ENCODE data around the gene SLC2A1. TPM values are rescaled to one million over a fixed set of nuclear protein-coding genes. Genes with fewer than 3 reads are reported as not detected.
A peak's percentile ranks its signal among the peaks of the same experiment; 100 is the strongest.

SLC2A1 gene
- total RNA-seq, 1 donor from 2014 or later = 506 TPM

- TF ChIP-seq, protein P1, sequence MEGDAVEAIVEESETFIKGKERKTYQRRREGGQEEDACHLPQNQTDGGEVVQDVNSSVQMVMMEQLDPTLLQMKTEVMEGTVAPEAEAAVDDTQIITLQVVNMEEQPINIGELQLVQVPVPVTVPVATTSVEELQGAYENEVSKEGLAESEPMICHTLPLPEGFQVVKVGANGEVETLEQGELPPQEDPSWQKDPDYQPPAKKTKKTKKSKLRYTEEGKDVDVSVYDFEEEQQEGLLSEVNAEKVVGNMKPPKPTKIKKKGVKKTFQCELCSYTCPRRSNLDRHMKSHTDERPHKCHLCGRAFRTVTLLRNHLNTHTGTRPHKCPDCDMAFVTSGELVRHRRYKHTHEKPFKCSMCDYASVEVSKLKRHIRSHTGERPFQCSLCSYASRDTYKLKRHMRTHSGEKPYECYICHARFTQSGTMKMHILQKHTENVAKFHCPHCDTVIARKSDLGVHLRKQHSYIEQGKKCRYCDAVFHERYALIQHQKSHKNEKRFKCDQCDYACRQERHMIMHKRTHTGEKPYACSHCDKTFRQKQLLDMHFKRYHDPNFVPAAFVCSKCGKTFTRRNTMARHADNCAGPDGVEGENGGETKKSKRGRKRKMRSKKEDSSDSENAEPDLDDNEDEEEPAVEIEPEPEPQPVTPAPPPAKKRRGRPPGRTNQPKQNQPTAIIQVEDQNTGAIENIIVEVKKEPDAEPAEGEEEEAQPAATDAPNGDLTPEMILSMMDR (IDR thresholded peaks at IDR 0.05; ENCODE audit: insufficient read depth, low read depth, low read length) = no peak
- no peak for TF ChIP-seq EZH2 (IDR thresholded peaks at IDR 0.05; ENCODE audit: insufficient read depth, low read length)
- Histone ChIP-seq H2AFZ (ENCODE audit: low read depth, low read length) (no peak overlapping the region), H3K79me2 (ENCODE audit: insufficient read depth, low read length) (peaks cover 16% of the 10 kb centered on the region), H4K20me1 (ENCODE audit: insufficient read depth, low read length) (no peaks in the 10 kb centered on the region), H3K4me3 (ENCODE audit: insufficient read depth, low read depth, low read length) (no peak overlapping the region), H3K27ac (ENCODE audit: low read depth, low read length) (peak overlapping the region; percentile 78), H3K9me3 (ENCODE audit: insufficient read depth, low read depth, low read length) (no peaks in the 10 kb centered on the region), H3K9ac (ENCODE audit: low read length) (peak overlapping the region; percentile 71), H3K4me2 (ENCODE audit: low read length) (peak overlapping the region; percentile 66), H3K36me3 (ENCODE audit: insufficient read depth, low read length) (no peaks in the 10 kb centered on the region), H3K27me3 (ENCODE audit: insufficient read depth, low read length) (no peaks in the 10 kb centered on the region), H3K4me1 (ENCODE audit: insufficient read depth, low read length) (peaks cover 32% of the 10 kb centered on the region)
- Mint-ChIP-seq H3K27ac (ENCODE audit: unreplicated experiment) (peak overlapping the region; percentile 91), H3K4me3 (ENCODE audit: unreplicated experiment) (no peak overlapping the region), H3K9me3 (ENCODE audit: unreplicated experiment) (no peaks in the 10 kb centered on the region), H3K4me1 (ENCODE audit: low read depth, unreplicated experiment) (peaks cover 46% of the 10 kb centered on the region), H3K36me3 (ENCODE audit: low read depth, unreplicated experiment) (peaks cover 2% of the 10 kb centered on the region), H3K27me3 (ENCODE audit: low read depth, unreplicated experiment) (no peaks in the 10 kb centered on the region)
- FAIRE-seq (no peak), DNase-seq (ENCODE audit: low read depth) (no peak)
These were observed 5.6 kb upstream of the SLC2A1 start for GRCh38 chr1:42964044-42964812.

GRCh38 chr1:42963378-42964043 lies 4.8 kb upstream of the SLC2A1 start:
- H3K36me3 Mint-ChIP-seq (ENCODE audit: low read depth, unreplicated experiment) = peaks cover 2% of the 10 kb centered on the region
- no peaks in the 10 kb centered on the region for H3K9me3 ChIP-seq (ENCODE audit: insufficient read depth, low read depth, low read length)
- H4K20me1 ChIP-seq (ENCODE audit: insufficient read depth, low read length) = no peaks in the 10 kb centered on the region
- DNase-seq (ENCODE audit: low read depth) (peak; percentile 95), FAIRE-seq (no peak)
- peaks cover 18% of the 10 kb centered on the region for H3K79me2 ChIP-seq (ENCODE audit: insufficient read depth, low read length)
- peak overlapping the region; percentile 71 for H3K9ac ChIP-seq (ENCODE audit: low read length)
- H3K27ac Mint-ChIP-seq (ENCODE audit: unreplicated experiment) = peak overlapping the region; percentile 91
- H3K27me3 ChIP-seq (ENCODE audit: insufficient read depth, low read length) = no peaks in the 10 kb centered on the region
- no peaks in the 10 kb centered on the region for H3K9me3 Mint-ChIP-seq (ENCODE audit: unreplicated experiment)
- peak overlapping the region; percentile 52 for H3K4me3 Mint-ChIP-seq (ENCODE audit: unreplicated experiment)
- TF ChIP-seq EZH2 (IDR thresholded peaks at IDR 0.05; ENCODE audit: insufficient read depth, low read length) = no peak
- TF ChIP-seq, protein P1 (IDR thresholded peaks at IDR 0.05; ENCODE audit: insufficient read depth, low read depth, low read length) = no peak
- H3K4me3 ChIP-seq (ENCODE audit: insufficient read depth, low read depth, low read length) = no peak overlapping the region
- H3K27me3 Mint-ChIP-seq (ENCODE audit: low read depth, unreplicated experiment) = no peaks in the 10 kb centered on the region
- no peak overlapping the region for H2AFZ ChIP-seq (ENCODE audit: low read depth, low read length)
- H3K27ac ChIP-seq (ENCODE audit: low read depth, low read length) = peak overlapping the region; percentile 78
- H3K4me1 Mint-ChIP-seq (ENCODE audit: low read depth, unreplicated experiment) = peaks cover 46% of the 10 kb centered on the region
- H3K4me2 ChIP-seq (ENCODE audit: low read length) = peak overlapping the region; percentile 66
- no peaks in the 10 kb centered on the region for H3K36me3 ChIP-seq (ENCODE audit: insufficient read depth, low read length)
- peaks cover 32% of the 10 kb centered on the region for H3K4me1 ChIP-seq (ENCODE audit: insufficient read depth, low read length)
